H9 (cell line): ENCODE results near the gene TRMT2A. TPM values are rescaled to one million over a fixed set of nuclear protein-coding genes. Genes with fewer than 3 reads are reported as not detected.

Experiments
- DNase-seq: peaks from one replicate; pipeline ENCODE4 v3.0.0-alpha.2; 2017
- H2AFZ ChIP-seq: one replicate; pipeline ENCODE4 v1.6.1; 2013; ENCODE audit warnings: mild to moderate bottlenecking, low read length, control low read depth, moderate library complexity
- H2AK5ac ChIP-seq: 2 replicates; pipeline ENCODE4 v1.6.1; 2013; ENCODE audit warnings: low read length, control low read depth, mixed read lengths; ENCODE audit not compliant: insufficient read length
- H2BK120ac ChIP-seq: one replicate; pipeline ENCODE4 v1.6.1; 2013; ENCODE audit warnings: low read depth, mild to moderate bottlenecking, low read length, control low read depth, inconsistent platforms; ENCODE audit not compliant: poor library complexity, severe bottlenecking
- H2BK12ac ChIP-seq: 2 replicates; pipeline ENCODE4 v1.6.1; 2013; ENCODE audit warnings: low read length, control low read depth, mixed read lengths, low read depth; ENCODE audit not compliant: insufficient read length
- H2BK15ac ChIP-seq: 2 replicates; pipeline ENCODE4 v1.6.1; 2013; ENCODE audit warnings: low read depth, low read length, control low read depth
- H2BK20ac ChIP-seq: one replicate; pipeline ENCODE4 v1.6.1; 2013; ENCODE audit warnings: low read depth, mild to moderate bottlenecking, low read length, control low read depth, inconsistent platforms; ENCODE audit not compliant: poor library complexity, severe bottlenecking
- H2BK5ac ChIP-seq: 2 replicates; pipeline ENCODE4 v1.6.1; 2013; ENCODE audit warnings: low read length, control low read depth, mixed read lengths; ENCODE audit not compliant: insufficient read length
- H3K14ac ChIP-seq: 2 replicates; pipeline ENCODE4 v1.6.1; 2013; ENCODE audit warnings: low read length, control low read depth; ENCODE audit not compliant: insufficient read depth
- H3K18ac ChIP-seq: 2 replicates; pipeline ENCODE4 v1.6.1; 2013; ENCODE audit warnings: low read depth, mild to moderate bottlenecking, mixed read lengths, low read length, control low read depth; ENCODE audit not compliant: insufficient read length
- H3K23ac ChIP-seq: 2 replicates; pipeline ENCODE4 v1.6.1; 2013; ENCODE audit warnings: low read length, control low read depth, mixed read lengths, low read depth; ENCODE audit not compliant: insufficient read length
- H3K23me2 ChIP-seq: 2 replicates; pipeline ENCODE4 v1.6.1; 2013; ENCODE audit warnings: low read depth, mild to moderate bottlenecking, mixed read lengths, low read length, control low read depth; ENCODE audit not compliant: insufficient read length, poor library complexity, severe bottlenecking
- H3K27ac ChIP-seq: 2 replicates; pipeline ENCODE4 v1.5.1; 2013; ENCODE audit warnings: low read length, control low read depth, mixed read lengths, low read depth; ENCODE audit not compliant: insufficient read length
- H3K27me3 ChIP-seq: 2 replicates; pipeline ENCODE4 v1.6.1; 2013; ENCODE audit warnings: low read length, control low read depth, inconsistent platforms; ENCODE audit not compliant: insufficient read depth
- H3K4ac ChIP-seq: 2 replicates; pipeline ENCODE4 v1.6.1; 2013; ENCODE audit warnings: low read depth, mild to moderate bottlenecking, control low read depth, inconsistent platforms, low read length, moderate library complexity
- H3K4me1 ChIP-seq: 2 replicates; pipeline ENCODE4 v1.6.1; 2013; ENCODE audit warnings: low read length, control low read depth, inconsistent platforms; ENCODE audit not compliant: insufficient read depth
- H3K4me2 ChIP-seq: 2 replicates; pipeline ENCODE4 v1.6.1; 2013; ENCODE audit warnings: low read length, control low read depth, mixed read lengths; ENCODE audit not compliant: insufficient read length, insufficient read depth
- H3K56ac ChIP-seq: 2 replicates; pipeline ENCODE4 v1.6.1; 2013; ENCODE audit warnings: low read depth, mild to moderate bottlenecking, mixed read lengths, low read length, control low read depth; ENCODE audit not compliant: insufficient read length
- H3K79me1 ChIP-seq: 2 replicates; pipeline ENCODE4 v1.6.1; 2013; ENCODE audit warnings: low read depth, mild to moderate bottlenecking, moderate library complexity, low read length, control low read depth, inconsistent platforms; ENCODE audit not compliant: insufficient read depth, poor library complexity, severe bottlenecking
- H3K79me2 ChIP-seq: 2 replicates; pipeline ENCODE4 v1.6.1; 2013; ENCODE audit warnings: low read length, control low read depth, inconsistent platforms; ENCODE audit not compliant: insufficient read depth
- H3K9ac ChIP-seq: 2 replicates; pipeline ENCODE4 v1.6.1; 2013; ENCODE audit warnings: low read length, control low read depth, mixed read lengths; ENCODE audit not compliant: insufficient read length; ENCODE audit errors: extremely low read depth
- H3K9me3 ChIP-seq: one replicate; pipeline ENCODE4 v1.6.1; 2013; ENCODE audit warnings: low read depth, low read length, inconsistent platforms; ENCODE audit not compliant: control insufficient read depth
- H3T11ph ChIP-seq: one replicate; pipeline ENCODE4 v1.6.1; 2013; ENCODE audit warnings: mild to moderate bottlenecking, low read length, control low read depth, inconsistent platforms
- H4K20me1 ChIP-seq: one replicate; pipeline ENCODE4 v1.6.1; 2013; ENCODE audit not compliant: control insufficient read depth, insufficient read length, insufficient read depth
- H4K5ac ChIP-seq: 2 replicates; pipeline ENCODE4 v1.6.1; 2013; ENCODE audit warnings: low read depth, mild to moderate bottlenecking, mixed read lengths, low read length, control low read depth; ENCODE audit not compliant: insufficient read length
- H4K8ac ChIP-seq: replicated peaks from 2 replicates; pipeline ENCODE4 v1.6.1; 2013; ENCODE audit warnings: low read length, control low read depth, mixed read lengths, low read depth; ENCODE audit not compliant: insufficient read length
- H4K91ac ChIP-seq: 2 replicates; pipeline ENCODE4 v1.6.1; 2013; ENCODE audit warnings: low read depth, mild to moderate bottlenecking, moderate library complexity, mixed read lengths, low read length, control low read depth; ENCODE audit not compliant: insufficient read length
- H3K27ac Mint-ChIP-seq, 3 experiments: 2 replicates in 2 of 3; 3 replicates in 1 of 3; pipeline ENCODE4 v1.8.0; 2020 to 2021; ENCODE audit warnings: mixed read lengths in 3 of 3, mild to moderate bottlenecking in 1 of 3, moderate library complexity in 1 of 3
- H3K27me3 Mint-ChIP-seq: 2 replicates; pipeline ENCODE4 v1.8.0; 2021; ENCODE audit warnings: low read depth, mild to moderate bottlenecking, moderate library complexity, mixed read lengths
- H3K36me3 Mint-ChIP-seq, 3 experiments: 2 replicates in 2 of 3; 3 replicates in 1 of 3; pipeline ENCODE4 v1.8.0; 2020 to 2021; ENCODE audit warnings: low read depth in 3 of 3, mixed read lengths in 3 of 3; ENCODE audit not compliant: insufficient read depth in 1 of 3
- H3K4me1 Mint-ChIP-seq, 2 experiments: 2 replicates each; pipeline ENCODE4 v1.8.0; 2020; ENCODE audit warnings: mixed read lengths in 2 of 2
- H3K4me3 Mint-ChIP-seq, 2 experiments: 2 replicates in 1 of 2; 3 replicates in 1 of 2; pipeline ENCODE4 v1.8.0; 2020 to 2021; ENCODE audit warnings: mild to moderate bottlenecking in 2 of 2, mixed read lengths in 2 of 2, moderate library complexity in 1 of 2
- H3K9me3 Mint-ChIP-seq, 2 experiments: 2 replicates in 1 of 2; 3 replicates in 1 of 2; pipeline ENCODE4 v1.8.0; 2020; ENCODE audit warnings: mild to moderate bottlenecking in 2 of 2, mixed read lengths in 2 of 2, moderate library complexity in 1 of 2
- CTCF ChIP-seq: fragments of 200-600 bp; sonication (generic); conservative IDR thresholded peaks from 3 replicates; pipeline ENCODE4 v1.8.0; 2021; ENCODE audit warnings: antibody characterized with exemption, mild to moderate bottlenecking
- WGBS: extraction: QIAGEN DNeasy Blood & Tissue Kit; methylation state at CpG from one replicate; pipeline ENCODE4 v1.1.7; 2013; ENCODE audit warnings: missing lambda C conversion rate, low lambda C conversion rate, mixed read lengths; ENCODE audit not compliant: insufficient read length; ENCODE audit errors: extremely low coverage; 5-methylcytosine and 5-hydroxymethylcytosine counted together
- total RNA-seq: library from RNA; stranded (reverse); gene quantifications from 2 replicates; pipeline ENCODE4 v1.2.1, GENCODE V29; 2021

Gene TRMT2A
- total RNA-seq, 1 experiment from 2014 or later, result 58.2 TPM

GRCh38 chr22:20118300-20119020 lies 1.4 kb upstream of the TRMT2A start:
- Histone ChIP-seq H3K79me2 (peaks cover 43% of the 10 kb centered on the region), H2BK12ac (no peak overlapping the region), H2BK20ac (no peak overlapping the region), H3K4me1 (no peaks in the 10 kb centered on the region), H2BK120ac (no peak overlapping the region), H4K20me1 (no peaks in the 10 kb centered on the region), H3K4ac (no peak overlapping the region; the same call in 1 of the 2 replicates), H3K4me2 (peak overlapping the region; percentile 74), H2BK15ac (no peak overlapping the region), H3K27me3 (no peaks in the 10 kb centered on the region), H2AK5ac (no peak overlapping the region), H3K27ac (no peak overlapping the region), H3K9me3 (no peaks in the 10 kb centered on the region), H4K91ac (no peak overlapping the region), H3K23ac (no peak overlapping the region), H3K14ac (peak overlapping the region; percentile 95; the same call in 1 of the 2 replicates), H3K56ac (no peak overlapping the region), H3K18ac (peak overlapping the region; percentile 89), H2AFZ (no peak overlapping the region), H3K79me1 (peaks cover 14% of the 10 kb centered on the region), H3T11ph (no peak overlapping the region), H3K23me2 (peaks cover 8% of the 10 kb centered on the region), H3K9ac (peak overlapping the region; percentile 100), H2BK5ac (no peak overlapping the region), H4K8ac (no peak overlapping the region), H4K5ac (no peak overlapping the region)
- no peak for DNase-seq
- H3K36me3 Mint-ChIP-seq, result peaks cover 47 to 67% (median 65%) of the 10 kb centered on the region in 3 experiments
- WGBS, result no CpG with 5 or more reads among the region's 8 CpGs
- H3K9me3 Mint-ChIP-seq, result no peaks in the 10 kb centered on the region
- no peak for TF ChIP-seq CTCF
- H3K27ac Mint-ChIP-seq, result peak overlapping the region; percentile 88 to 96 (median 95); a peak in 6 of 7 replicates
- no peaks in the 10 kb centered on the region for H3K27me3 Mint-ChIP-seq
- peaks cover 12 to 19% of the 10 kb centered on the region in 2 experiments for H3K4me1 Mint-ChIP-seq
- H3K4me3 Mint-ChIP-seq, result peak overlapping the region; percentile 92 to 94
